Measurements from ENCODE around the gene WDR1.

DNA sequence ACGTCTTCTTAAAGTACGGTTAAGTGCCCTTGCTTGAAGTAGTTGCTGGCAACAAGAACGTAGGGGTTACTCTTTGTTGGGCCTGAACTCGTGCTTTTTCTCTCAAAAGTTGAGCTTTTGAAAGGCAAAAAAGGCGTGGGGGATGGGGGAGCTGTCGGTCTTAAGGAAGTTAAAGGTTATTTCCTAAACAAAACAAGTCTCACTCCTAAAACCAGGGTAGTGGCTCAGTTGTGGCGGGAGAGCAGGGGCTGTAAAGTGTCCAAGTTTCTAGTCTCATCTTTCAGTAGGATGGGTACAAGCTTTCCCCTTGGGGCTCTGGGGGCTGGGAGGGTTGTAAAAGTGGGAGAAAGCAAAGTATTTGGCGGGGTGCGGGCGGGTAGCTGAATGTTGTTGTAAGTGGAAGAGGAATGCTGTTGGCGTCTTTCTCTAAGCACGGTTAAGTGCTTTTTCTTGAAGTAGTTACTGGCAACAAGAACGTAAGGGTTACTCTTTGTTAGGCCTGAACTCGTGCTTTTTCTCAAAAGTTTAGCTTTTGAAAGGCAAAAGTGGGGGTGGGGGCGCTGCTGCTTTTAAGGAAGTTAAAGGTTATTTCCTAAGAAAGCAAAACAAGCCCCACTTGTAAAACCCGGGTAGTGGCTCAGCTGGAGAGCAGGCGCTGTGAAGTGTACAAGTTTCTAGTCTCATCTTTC is 904 bp upstream of the WDR1 start:
- TF ChIP-seq, protein P1, sequence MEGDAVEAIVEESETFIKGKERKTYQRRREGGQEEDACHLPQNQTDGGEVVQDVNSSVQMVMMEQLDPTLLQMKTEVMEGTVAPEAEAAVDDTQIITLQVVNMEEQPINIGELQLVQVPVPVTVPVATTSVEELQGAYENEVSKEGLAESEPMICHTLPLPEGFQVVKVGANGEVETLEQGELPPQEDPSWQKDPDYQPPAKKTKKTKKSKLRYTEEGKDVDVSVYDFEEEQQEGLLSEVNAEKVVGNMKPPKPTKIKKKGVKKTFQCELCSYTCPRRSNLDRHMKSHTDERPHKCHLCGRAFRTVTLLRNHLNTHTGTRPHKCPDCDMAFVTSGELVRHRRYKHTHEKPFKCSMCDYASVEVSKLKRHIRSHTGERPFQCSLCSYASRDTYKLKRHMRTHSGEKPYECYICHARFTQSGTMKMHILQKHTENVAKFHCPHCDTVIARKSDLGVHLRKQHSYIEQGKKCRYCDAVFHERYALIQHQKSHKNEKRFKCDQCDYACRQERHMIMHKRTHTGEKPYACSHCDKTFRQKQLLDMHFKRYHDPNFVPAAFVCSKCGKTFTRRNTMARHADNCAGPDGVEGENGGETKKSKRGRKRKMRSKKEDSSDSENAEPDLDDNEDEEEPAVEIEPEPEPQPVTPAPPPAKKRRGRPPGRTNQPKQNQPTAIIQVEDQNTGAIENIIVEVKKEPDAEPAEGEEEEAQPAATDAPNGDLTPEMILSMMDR (conservative IDR thresholded peaks at IDR 0.05): no peak
- no peak for TF ChIP-seq EZH2 (IDR thresholded peaks at IDR 0.05; ENCODE audit: low read depth)

Measured in PC-9 (cell line).